ENCODE results near the gene DLG2. TPM values are rescaled to one million over a fixed set of nuclear protein-coding genes. Genes with fewer than 3 reads are reported as not detected.

DLG2 gene
- total and polyA plus RNA-seq, 9 of the 15 experiments (the other 6 are each of a cell fraction or from before 2014, with no cell fraction given), result 0.52 to 1.6 (median 0.95) TPM

DNA sequence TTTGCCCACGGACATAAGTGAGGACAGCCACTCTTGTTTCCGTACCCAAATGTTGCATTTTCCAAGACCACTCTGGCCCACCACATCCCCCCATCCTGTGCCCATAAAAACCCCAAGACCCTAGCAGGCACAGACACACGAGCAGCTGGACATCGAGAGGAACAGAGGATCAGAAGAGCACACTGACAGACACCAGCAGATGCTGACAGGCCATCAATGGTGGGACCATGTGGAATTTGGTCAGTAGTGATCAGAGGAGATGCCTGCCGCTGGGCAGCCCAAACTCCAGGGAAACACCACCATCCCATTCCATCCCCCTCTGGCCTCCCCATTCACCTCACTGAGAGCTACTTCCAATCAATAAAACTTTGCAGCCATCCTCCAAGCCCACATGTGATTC is 87.0 kb downstream of the DLG2 start:
- Histone ChIP-seq H3K9me3 (replicated peaks; ENCODE audit: control insufficient read depth, insufficient read depth, low read depth, low read length) (no peaks in the 10 kb centered on the region), H3K36me3 (ENCODE audit: control insufficient read depth, insufficient read depth, low read length) (no peaks in the 10 kb centered on the region), H3K9ac (ENCODE audit: insufficient read depth in 1 of 2, low read depth in 2 of 2, low read length in 2 of 2) (no peak overlapping the region), H3K27me3 (ENCODE audit: control insufficient read depth in 2 of 2, insufficient read depth in 2 of 2, low read length in 2 of 2) (no peaks in the 10 kb centered on the region), H3K79me2 (ENCODE audit: control insufficient read depth, insufficient read depth, low read length) (no peaks in the 10 kb centered on the region), H2AFZ (ENCODE audit: low read depth, low read length) (no peak overlapping the region), H4K20me1 (replicated peaks; ENCODE audit: control insufficient read depth, insufficient read depth, low read length) (no peaks in the 10 kb centered on the region), H3K9me1 (ENCODE audit: control insufficient read depth, insufficient read depth, low read length) (no peaks in the 10 kb centered on the region), H3K27ac (ENCODE audit: extremely low read depth, low read depth, low read length) (no peak overlapping the region), H3K4me2 (ENCODE audit: insufficient read depth, low read length) (no peak overlapping the region), H3K4me3 (no peak overlapping the region), H3K4me1 (replicated peaks in 1 of 2; ENCODE audit: control insufficient read depth in 2 of 2, insufficient read depth in 2 of 2, low read length in 2 of 2) (no peaks in the 10 kb centered on the region)
- ChIA-PET CTCF (ENCODE audit: low intra/inter-chr PET ratio) (no interaction called here), POLR2A (interaction anchor here (0.7 kb wide), 2 partner anchors 14 to 1068 kb away, joined by 3 read pairs; no protein-coding TSS in a partner anchor)
- WGBS (ENCODE audit: insufficient coverage, low coverage, missing lambda C conversion rate), result 2% methylated on average over 5 of the region's 5 CpGs
- DNase-seq (ENCODE audit: extremely low read depth in 1 of 4, low spot score in 3 of 4) (no peak), ATAC-seq (no peak), FAIRE-seq (no peak)
- intact Hi-C loops (cut with micrococcal nuclease) (no loop called here), in situ Hi-C loops (cut with MboI) (no loop called here)
- TF ChIP-seq ZNF717 (CRISPR knock-in tag; IDR thresholded peaks at IDR 0.05) (no peak), ZNF316 (IDR thresholded peaks at IDR 0.05) (no peak), MCM5 (IDR thresholded peaks at IDR 0.05; ENCODE audit: low read depth) (no peak)
- BruUV-seq (replicated peaks), result no TSS peak

GRCh38 chr11:85539740-85540139 is 87.4 kb downstream of the DLG2 start:
- no peaks in the 10 kb centered on the region for H3K27me3 ChIP-seq (ENCODE audit: control insufficient read depth in 2 of 2, insufficient read depth in 2 of 2, low read length in 2 of 2)
- no peak overlapping the region for H3K27ac ChIP-seq (ENCODE audit: extremely low read depth, low read depth, low read length)
- no peaks in the 10 kb centered on the region for H4K20me1 ChIP-seq (replicated peaks; ENCODE audit: control insufficient read depth, insufficient read depth, low read length)
- no peaks in the 10 kb centered on the region for H3K4me1 ChIP-seq (replicated peaks in 1 of 2; ENCODE audit: control insufficient read depth in 2 of 2, insufficient read depth in 2 of 2, low read length in 2 of 2)
- ChIA-PET POLR2A (interaction anchor here (0.7 kb wide), 1 partner anchor 183 kb away, joined by 3 read pairs; no protein-coding TSS in a partner anchor), CTCF (ENCODE audit: low intra/inter-chr PET ratio) (no interaction called here)
- no peaks in the 10 kb centered on the region for H3K9me1 ChIP-seq (ENCODE audit: control insufficient read depth, insufficient read depth, low read length)
- no peak overlapping the region for H2AFZ ChIP-seq (ENCODE audit: low read depth, low read length)
- intact Hi-C loops (cut with micrococcal nuclease), result no loop called here
- H3K4me2 ChIP-seq (ENCODE audit: insufficient read depth, low read length), result no peak overlapping the region
- 0% methylated on average over 3 of the region's 3 CpGs for WGBS (ENCODE audit: insufficient coverage, low coverage, missing lambda C conversion rate)
- no peak for FAIRE-seq
- in situ Hi-C loops (cut with MboI), result no loop called here
- H3K79me2 ChIP-seq (ENCODE audit: control insufficient read depth, insufficient read depth, low read length), result no peaks in the 10 kb centered on the region
- no peak for DNase-seq (ENCODE audit: extremely low read depth in 1 of 4, low spot score in 3 of 4)
- H3K36me3 ChIP-seq (ENCODE audit: control insufficient read depth, insufficient read depth, low read length), result no peaks in the 10 kb centered on the region
- no TSS peak for BruUV-seq (replicated peaks)
- H3K9me3 ChIP-seq (replicated peaks; ENCODE audit: control insufficient read depth, insufficient read depth, low read depth, low read length), result peaks cover 1% of the 10 kb centered on the region
- H3K4me3 ChIP-seq, result no peak overlapping the region
- no peak for ATAC-seq
- H3K9ac ChIP-seq (ENCODE audit: insufficient read depth in 1 of 2, low read depth in 2 of 2, low read length in 2 of 2), result no peak overlapping the region
- no peak for TF ChIP-seq HMBOX1 (IDR thresholded peaks at IDR 0.05)
- TF ChIP-seq PHB (CRISPR knock-in tag; IDR thresholded peaks at IDR 0.05), result no peak
- no peak for TF ChIP-seq EGR1 (conservative IDR thresholded peaks at IDR 0.05)
- TF ChIP-seq, protein P1, sequence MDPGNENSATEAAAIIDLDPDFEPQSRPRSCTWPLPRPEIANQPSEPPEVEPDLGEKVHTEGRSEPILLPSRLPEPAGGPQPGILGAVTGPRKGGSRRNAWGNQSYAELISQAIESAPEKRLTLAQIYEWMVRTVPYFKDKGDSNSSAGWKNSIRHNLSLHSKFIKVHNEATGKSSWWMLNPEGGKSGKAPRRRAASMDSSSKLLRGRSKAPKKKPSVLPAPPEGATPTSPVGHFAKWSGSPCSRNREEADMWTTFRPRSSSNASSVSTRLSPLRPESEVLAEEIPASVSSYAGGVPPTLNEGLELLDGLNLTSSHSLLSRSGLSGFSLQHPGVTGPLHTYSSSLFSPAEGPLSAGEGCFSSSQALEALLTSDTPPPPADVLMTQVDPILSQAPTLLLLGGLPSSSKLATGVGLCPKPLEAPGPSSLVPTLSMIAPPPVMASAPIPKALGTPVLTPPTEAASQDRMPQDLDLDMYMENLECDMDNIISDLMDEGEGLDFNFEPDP (CRISPR knock-in tag; IDR thresholded peaks at IDR 0.05), result no peak
- TF ChIP-seq LARP7 (IDR thresholded peaks at IDR 0.05), result no peak
- no peak for TF ChIP-seq CEBPZ (IDR thresholded peaks at IDR 0.05; ENCODE audit: borderline replicate concordance, low read depth, low read length)
- no peak for TF ChIP-seq U2AF2 (optimal IDR thresholded peaks at IDR 0.05; ENCODE audit: low read depth, low read length)
- no peak for TF ChIP-seq TAF7 (tag; IDR thresholded peaks at IDR 0.05)

Data from K562 (cell line).